CD4-positive, alpha-beta T cell (primary cell): ENCODE measurements around the gene C8G. TPM values are rescaled to one million over a fixed set of nuclear protein-coding genes. Genes with fewer than 3 reads are reported as not detected.

Experiments
- ATAC-seq: fragments of 200-7000 bp; cut with Tn5 transposase; one replicate; pipeline ENCODE4 v1.10.0; 2022; ENCODE audit warnings: mild to moderate bottlenecking; ENCODE audit not compliant: poor library complexity
- CTCF ChIA-PET: fragments of 350-600 bp; sonication (Branson Sonifier 250); formaldehyde crosslinking; loops from one replicate; lab custom pipeline; 2021; ENCODE audit warnings: antibody characterized with exemption, inconsistent platforms; lab: Charles Lee
- POLR2A ChIA-PET: fragments of 350-600 bp; sonication (Branson Sonifier 250); formaldehyde crosslinking; loops from one replicate; lab custom pipeline; 2021; ENCODE audit warnings: antibody characterized with exemption, inconsistent platforms; lab: Charles Lee
- DNase-seq, 14 experiments: peaks; one replicate each; pipeline ENCODE4 v3.0.0-alpha.2; 2013 to 2020; ENCODE audit warnings: mixed read lengths in 2 of 14
- H3K27ac ChIP-seq, 2 donors: one replicate each; pipeline versions ENCODE4 v1.5.1 to v1.7.0; 2013; ENCODE audit warnings: low read length in 2 of 2, low read depth in 1 of 2, mild to moderate bottlenecking in 1 of 2
- H3K27me3 ChIP-seq, 2 experiments: 1 replicate in 1 of 2; 2 replicates in 1 of 2; pipeline versions ENCODE4 v1.6.1 to v1.7.0; 2013; ENCODE audit warnings: low read length in 2 of 2, control low read depth in 1 of 2, mild to moderate bottlenecking in 1 of 2, moderate library complexity in 1 of 2; ENCODE audit not compliant: insufficient read depth in 2 of 2, control insufficient read depth in 1 of 2
- H3K36me3 ChIP-seq: one replicate; pipeline ENCODE4 v1.6.1; 2013; ENCODE audit warnings: low read length, control low read depth; ENCODE audit not compliant: insufficient read depth
- H3K4me1 ChIP-seq: one replicate; pipeline ENCODE4 v1.6.1; 2013; ENCODE audit warnings: low read length, control low read depth; ENCODE audit not compliant: insufficient read depth
- H3K4me3 ChIP-seq: one replicate; pipeline ENCODE4 v1.5.1; 2013; ENCODE audit warnings: mild to moderate bottlenecking, low read length, moderate library complexity
- H3K9me3 ChIP-seq, 2 experiments: 1 replicate in 1 of 2; 2 replicates in 1 of 2; pipeline versions ENCODE4 v1.6.1 to v1.7.0; 2013; ENCODE audit warnings: low read length in 2 of 2, mild to moderate bottlenecking in 2 of 2, control low read depth in 1 of 2, moderate library complexity in 1 of 2; ENCODE audit not compliant: control insufficient read depth in 1 of 2, insufficient read depth in 1 of 2
- H3K27ac Mint-ChIP-seq: one replicate; pipeline ENCODE4 v1.8.0; 2020; ENCODE audit warnings: mixed read lengths
- H3K27me3 Mint-ChIP-seq: one replicate; pipeline ENCODE4 v1.8.0; 2021; ENCODE audit warnings: mixed read lengths
- H3K36me3 Mint-ChIP-seq: one replicate; pipeline ENCODE4 v1.8.0; 2021; ENCODE audit warnings: low read depth, mixed read lengths
- H3K4me1 Mint-ChIP-seq: one replicate; pipeline ENCODE4 v1.8.0; 2021; ENCODE audit warnings: low read depth, mixed read lengths
- H3K4me3 Mint-ChIP-seq: one replicate; pipeline ENCODE4 v1.8.0; 2020; ENCODE audit warnings: mild to moderate bottlenecking, mixed read lengths
- H3K9me3 Mint-ChIP-seq: one replicate; pipeline ENCODE4 v1.8.0; 2020; ENCODE audit warnings: mixed read lengths
- intact Hi-C, 2 experiments: fragments of 100-400 bp; cut with DNase I in 1 of 2; cut with micrococcal nuclease in 1 of 2; formaldehyde crosslinking; loops; one replicate each; pipeline versions ENCODE4 v1.15.1 to v1.9.0; 2023 to 2025; cut with DNase I, micrococcal nuclease
- total RNA-seq, 174 experiments: library from RNA in 2 of 174; stranded (reverse) in 2 of 174; gene quantifications; one replicate each; pipeline ENCODE4 v1.2.3 and lab custom pipeline; 2021 to 2026
- TF ChIP-seq, protein P1 (sequence below): fragments of 200-600 bp; IDR thresholded peaks from one replicate; pipeline ENCODE4 v1.8.0; 2022; ENCODE audit warnings: antibody characterized with exemption, mild to moderate bottlenecking

Gene C8G
- total RNA-seq, 2 experiments from 2014 or later, result not detected

DNA sequence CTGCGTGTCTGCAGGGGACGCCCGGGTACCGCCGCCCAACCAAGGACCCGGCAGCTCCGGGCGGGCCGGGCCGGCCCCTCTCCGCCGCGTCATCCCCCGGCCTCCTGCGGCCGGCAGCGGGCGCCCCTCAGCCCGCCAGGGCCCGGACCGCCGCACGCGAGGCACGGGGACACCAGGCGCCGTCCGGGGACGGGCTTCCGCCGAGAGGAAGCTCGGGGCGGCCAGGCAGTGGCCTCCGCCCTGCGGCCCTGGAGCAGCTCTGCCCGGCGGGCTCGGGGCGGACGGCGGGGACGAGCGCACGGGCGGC, 878 bp upstream of the C8G start:
- peak overlapping the region; percentile 69 for H3K4me3 ChIP-seq
- ChIA-PET POLR2A (interaction anchor here (0.7 to 2.1 kb wide), 7 partner anchors 47 to 131 kb away, joined by 3 to 17 read pairs (median 4); partner anchors contain the start of genes AJM1, CLIC3, PAXX and TRAF2), CTCF (interaction anchor here (0.7 to 1.5 kb wide), 10 partner anchors 31 to 217 kb away, joined by 3 to 6 read pairs (median 4); partner anchors contain the start of genes AJM1, CLIC3, MAN1B1 and TMEM141)
- ATAC-seq, result no peak
- H3K4me1 ChIP-seq, result peaks cover 44% of the 10 kb centered on the region
- Mint-ChIP-seq H3K4me1 (peaks cover 5% of the 10 kb centered on the region), H3K27ac (peak overlapping the region; percentile 58), H3K9me3 (no peaks in the 10 kb centered on the region), H3K4me3 (peak overlapping the region; percentile 87), H3K27me3 (no peaks in the 10 kb centered on the region), H3K36me3 (peaks cover 20% of the 10 kb centered on the region)
- H3K27ac ChIP-seq, result no peak overlapping the region
- H3K9me3 ChIP-seq, result no peaks in the 10 kb centered on the region
- intact Hi-C loops, result loop anchor here (1.0 to 10.0 kb wide), 7 partner anchors 34 to 153 kb away; partner anchors contain the start of genes PHPT1 (in 2 of the 2), ABCA2 (in 1 of the 2), AJM1 (in 1 of the 2) and EDF1 (in 1 of the 2)
- peaks cover 34% of the 10 kb centered on the region for H3K36me3 ChIP-seq
- H3K27me3 ChIP-seq, result no peaks in the 10 kb centered on the region
- DNase-seq, result peak in 4 of 14 experiments; percentile 18 to 79 (median 60)
- TF ChIP-seq, protein P1, sequence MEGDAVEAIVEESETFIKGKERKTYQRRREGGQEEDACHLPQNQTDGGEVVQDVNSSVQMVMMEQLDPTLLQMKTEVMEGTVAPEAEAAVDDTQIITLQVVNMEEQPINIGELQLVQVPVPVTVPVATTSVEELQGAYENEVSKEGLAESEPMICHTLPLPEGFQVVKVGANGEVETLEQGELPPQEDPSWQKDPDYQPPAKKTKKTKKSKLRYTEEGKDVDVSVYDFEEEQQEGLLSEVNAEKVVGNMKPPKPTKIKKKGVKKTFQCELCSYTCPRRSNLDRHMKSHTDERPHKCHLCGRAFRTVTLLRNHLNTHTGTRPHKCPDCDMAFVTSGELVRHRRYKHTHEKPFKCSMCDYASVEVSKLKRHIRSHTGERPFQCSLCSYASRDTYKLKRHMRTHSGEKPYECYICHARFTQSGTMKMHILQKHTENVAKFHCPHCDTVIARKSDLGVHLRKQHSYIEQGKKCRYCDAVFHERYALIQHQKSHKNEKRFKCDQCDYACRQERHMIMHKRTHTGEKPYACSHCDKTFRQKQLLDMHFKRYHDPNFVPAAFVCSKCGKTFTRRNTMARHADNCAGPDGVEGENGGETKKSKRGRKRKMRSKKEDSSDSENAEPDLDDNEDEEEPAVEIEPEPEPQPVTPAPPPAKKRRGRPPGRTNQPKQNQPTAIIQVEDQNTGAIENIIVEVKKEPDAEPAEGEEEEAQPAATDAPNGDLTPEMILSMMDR, result no peak

DNA sequence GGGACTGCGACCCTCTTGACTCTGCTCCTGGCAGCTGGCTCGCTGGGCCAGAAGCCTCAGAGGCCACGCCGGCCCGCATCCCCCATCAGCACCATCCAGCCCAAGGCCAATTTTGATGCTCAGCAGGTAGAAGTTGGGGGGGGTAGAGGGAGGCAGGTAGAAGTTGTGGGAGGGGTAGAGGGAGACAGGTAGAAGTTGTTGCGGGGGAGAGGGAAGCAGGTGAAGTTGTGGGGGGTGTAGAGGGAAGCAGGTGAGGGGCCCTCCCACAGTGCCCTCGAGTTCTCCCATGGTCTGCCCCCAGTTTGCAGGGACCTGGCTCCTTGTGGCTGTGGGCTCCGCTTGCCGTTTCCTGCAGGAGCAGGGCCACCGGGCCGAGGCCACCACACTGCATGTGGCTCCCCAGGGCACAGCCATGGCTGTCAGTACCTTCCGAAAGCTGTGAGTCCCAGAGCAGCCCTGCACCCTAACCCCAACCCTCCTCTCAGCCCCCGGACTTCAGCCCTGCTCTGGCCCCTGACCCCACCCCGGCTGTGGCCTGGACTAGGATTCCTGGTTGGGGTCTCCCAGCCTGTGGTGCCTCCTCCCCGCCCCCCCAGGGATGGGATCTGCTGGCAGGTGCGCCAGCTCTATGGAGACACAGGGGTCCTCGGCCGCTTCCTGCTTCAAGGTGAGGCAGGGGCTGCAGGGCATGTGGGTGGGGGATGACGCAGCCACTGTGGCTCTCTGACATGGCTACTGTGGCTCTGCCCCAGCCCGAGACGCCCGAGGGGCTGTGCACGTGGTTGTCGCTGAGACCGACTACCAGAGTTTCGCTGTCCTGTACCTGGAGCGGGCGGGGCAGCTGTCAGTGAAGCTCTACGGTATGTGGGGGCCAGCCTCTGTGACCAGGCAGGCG, 537 bp downstream of the C8G start:
- Mint-ChIP-seq H3K4me1 (peaks cover 10% of the 10 kb centered on the region), H3K36me3 (peaks cover 16% of the 10 kb centered on the region), H3K27ac (peak overlapping the region; percentile 59), H3K27me3 (no peaks in the 10 kb centered on the region), H3K4me3 (peak overlapping the region; percentile 78), H3K9me3 (no peaks in the 10 kb centered on the region)
- Histone ChIP-seq H3K27me3 (no peaks in the 10 kb centered on the region), H3K4me3 (peak overlapping the region; percentile 15), H3K36me3 (peaks cover 26% of the 10 kb centered on the region), H3K4me1 (peaks cover 55% of the 10 kb centered on the region), H3K27ac (no peak overlapping the region), H3K9me3 (no peaks in the 10 kb centered on the region)
- POLR2A ChIA-PET, result interaction anchor here (2.1 kb wide), 1 partner anchor 46 kb away, joined by 17 read pairs; the partner anchor contains the start of gene PAXX
- TF ChIP-seq, protein P1, result no peak
- ATAC-seq (no peak), DNase-seq (peak in 1 of 14 experiments; percentile 43)
- intact Hi-C loops, result loop anchor here (2.0 to 10.0 kb wide), 2 partner anchors 101 to 155 kb away; partner anchors contain the start of genes AJM1 (in 1 of the 2), PHPT1 (in 1 of the 2) and TMEM141 (in 1 of the 2)
- CTCF ChIA-PET, result interaction anchor here (1.3 kb wide), 1 partner anchor 141 kb away, joined by 3 read pairs; the partner anchor contains the start of gene MAN1B1

DNA sequence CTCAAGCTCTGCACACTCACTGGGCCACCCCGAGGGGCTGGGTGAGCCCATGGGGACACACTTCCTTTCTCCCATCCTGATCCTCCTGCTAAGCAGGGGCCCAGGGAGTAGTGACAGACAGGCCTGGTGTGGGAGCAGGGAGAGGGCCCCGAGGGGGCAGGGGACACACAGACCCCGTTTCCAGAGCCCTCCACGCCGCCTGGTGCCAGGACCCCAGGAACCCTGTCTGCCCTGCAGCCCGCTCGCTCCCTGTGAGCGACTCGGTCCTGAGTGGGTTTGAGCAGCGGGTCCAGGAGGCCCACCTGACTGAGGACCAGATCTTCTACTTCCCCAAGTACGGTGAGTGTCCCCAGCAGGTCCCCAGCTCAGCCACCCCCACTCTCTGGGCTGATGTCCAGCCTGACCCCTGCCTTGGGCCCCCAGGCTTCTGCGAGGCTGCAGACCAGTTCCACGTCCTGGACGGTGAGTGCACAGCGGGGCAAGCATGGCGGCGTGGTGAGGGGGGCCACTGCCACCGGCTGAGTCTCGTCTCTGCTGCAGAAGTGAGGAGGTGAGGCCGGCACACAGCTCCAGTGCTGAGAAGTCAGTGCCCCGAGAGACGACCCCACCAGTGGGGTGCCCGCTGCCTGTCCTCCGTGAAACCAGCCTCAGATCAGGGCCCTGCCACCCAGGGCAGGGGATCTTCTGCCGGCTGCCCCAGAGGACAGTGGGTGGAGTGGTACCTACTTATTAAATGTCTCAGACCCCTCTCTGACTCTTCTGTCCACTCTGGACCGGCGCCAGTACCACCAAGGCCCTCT, 1.4 kb downstream of the C8G start:
- Histone ChIP-seq H3K9me3 (no peaks in the 10 kb centered on the region), H3K36me3 (peaks cover 18% of the 10 kb centered on the region), H3K4me1 (peaks cover 62% of the 10 kb centered on the region), H3K27ac (no peak overlapping the region), H3K27me3 (no peaks in the 10 kb centered on the region), H3K4me3 (no peak overlapping the region)
- ATAC-seq (no peak), DNase-seq (peak in 1 of 14 experiments; percentile 5)
- TF ChIP-seq, protein P1, result no peak
- H3K27ac Mint-ChIP-seq, result no peak overlapping the region
- peak overlapping the region; percentile 34 for H3K4me3 Mint-ChIP-seq
- H3K9me3 Mint-ChIP-seq, result no peaks in the 10 kb centered on the region
- CTCF ChIA-PET, result interaction anchor here (2.1 to 2.2 kb wide), 2 partner anchors 83 to 89 kb away, joined by 6 to 13 read pairs; no protein-coding TSS in a partner anchor
- H3K36me3 Mint-ChIP-seq, result peaks cover 12% of the 10 kb centered on the region
- H3K4me1 Mint-ChIP-seq, result peaks cover 10% of the 10 kb centered on the region
- intact Hi-C loops, result loop anchor here in 1 of 2 experiments (10.0 kb wide), 1 partner anchor 102 kb away; the partner anchor contains the start of genes AJM1 and PHPT1
- POLR2A ChIA-PET, result no interaction called here
- H3K27me3 Mint-ChIP-seq, result no peaks in the 10 kb centered on the region
